Upper lobe of left lung (tissue), 4 donors: ENCODE data around the gene RFXANK.

Source experiments
- EP300 ChIP-seq, 4 donors: sonication (generic); formaldehyde crosslinking; IDR thresholded peaks; one replicate each; pipeline ENCODE4 v1.5.1; 2017; ENCODE audit warnings: antibody characterized with exemption in 4 of 4, control low read depth in 2 of 4
- POLR2A ChIP-seq, 4 donors: fragments of 450-650 bp; IDR thresholded peaks; one replicate each; pipeline ENCODE4 v1.5.1; 2016 to 2017; ENCODE audit warnings: antibody characterized with exemption in 4 of 4, mild to moderate bottlenecking in 2 of 4
- POLR2AphosphoS5 ChIP-seq, 2 donors: sonication (generic); formaldehyde crosslinking; IDR thresholded peaks; one replicate each; pipeline ENCODE4 v1.5.1; 2017; ENCODE audit warnings: antibody characterized with exemption in 2 of 2
- TF ChIP-seq, protein P1 (sequence below), 6 experiments: fragments of 450-650 bp in 4 of 6; fragments of 200-600 bp in 2 of 6; sonication (generic) in 2 of 6; IDR thresholded peaks; one replicate each; pipeline ENCODE4 v1.5.1; 2016 to 2019; ENCODE audit warnings: antibody characterized with exemption in 6 of 6

DNA sequence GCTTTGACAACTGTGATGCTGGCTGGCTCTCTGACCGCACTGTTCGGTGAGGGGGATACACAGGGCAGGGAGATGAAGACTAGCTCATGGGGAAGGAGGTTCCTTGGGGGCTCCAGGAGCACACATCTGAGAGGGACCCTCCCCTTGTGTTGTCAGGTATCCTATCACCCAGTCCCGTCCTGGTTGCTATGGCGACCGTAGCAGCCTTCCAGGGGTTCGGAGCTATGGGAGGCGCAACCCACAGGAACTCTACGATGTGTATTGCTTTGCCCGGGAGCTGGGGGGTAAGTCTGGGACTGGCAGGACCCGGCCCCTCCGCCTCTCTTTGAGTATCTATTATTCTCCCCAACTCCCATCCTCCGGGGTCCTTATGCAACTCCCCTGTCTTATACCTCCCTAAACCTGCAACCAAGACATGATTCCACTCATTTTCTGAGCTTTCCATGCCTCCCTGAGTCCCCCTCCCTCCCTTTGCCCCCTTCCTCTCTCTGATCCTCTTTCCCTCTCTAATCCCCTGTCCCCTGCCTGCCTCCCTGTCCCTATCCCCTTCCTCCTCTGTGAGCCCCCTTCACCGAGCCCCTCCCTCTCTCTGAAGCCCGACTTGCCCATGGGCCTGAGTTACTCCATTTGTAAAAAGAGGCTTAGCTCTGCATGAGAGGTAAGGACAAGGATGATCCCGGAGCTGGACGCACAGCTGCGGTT is 32.2 kb downstream of the RFXANK start:
- TF ChIP-seq, protein P1, sequence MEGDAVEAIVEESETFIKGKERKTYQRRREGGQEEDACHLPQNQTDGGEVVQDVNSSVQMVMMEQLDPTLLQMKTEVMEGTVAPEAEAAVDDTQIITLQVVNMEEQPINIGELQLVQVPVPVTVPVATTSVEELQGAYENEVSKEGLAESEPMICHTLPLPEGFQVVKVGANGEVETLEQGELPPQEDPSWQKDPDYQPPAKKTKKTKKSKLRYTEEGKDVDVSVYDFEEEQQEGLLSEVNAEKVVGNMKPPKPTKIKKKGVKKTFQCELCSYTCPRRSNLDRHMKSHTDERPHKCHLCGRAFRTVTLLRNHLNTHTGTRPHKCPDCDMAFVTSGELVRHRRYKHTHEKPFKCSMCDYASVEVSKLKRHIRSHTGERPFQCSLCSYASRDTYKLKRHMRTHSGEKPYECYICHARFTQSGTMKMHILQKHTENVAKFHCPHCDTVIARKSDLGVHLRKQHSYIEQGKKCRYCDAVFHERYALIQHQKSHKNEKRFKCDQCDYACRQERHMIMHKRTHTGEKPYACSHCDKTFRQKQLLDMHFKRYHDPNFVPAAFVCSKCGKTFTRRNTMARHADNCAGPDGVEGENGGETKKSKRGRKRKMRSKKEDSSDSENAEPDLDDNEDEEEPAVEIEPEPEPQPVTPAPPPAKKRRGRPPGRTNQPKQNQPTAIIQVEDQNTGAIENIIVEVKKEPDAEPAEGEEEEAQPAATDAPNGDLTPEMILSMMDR (IDR thresholded peaks at IDR 0.05): no peak
- TF ChIP-seq POLR2A (IDR thresholded peaks at IDR 0.05) (no peak), POLR2AphosphoS5 (IDR thresholded peaks at IDR 0.05) (no peak), EP300 (IDR thresholded peaks at IDR 0.05) (no peak)
